DOHH2 (cell line): ENCODE data around the gene CSPG5.

ENCODE experiments used
- CTCF ChIP-seq: fragments of 200-600 bp; sonication (generic); IDR thresholded peaks from one replicate; pipeline ENCODE4 v1.5.1; 2014; ENCODE audit warnings: antibody characterized with exemption, mild to moderate bottlenecking, low read depth, low read length; ENCODE audit not compliant: poor library complexity, severe bottlenecking
- EZH2phosphoT487 ChIP-seq: fragments of 200-600 bp; sonication (generic); IDR thresholded peaks from 2 replicates; pipeline ENCODE4 v1.6.1; 2017; ENCODE audit warnings: borderline replicate concordance, mild to moderate bottlenecking, antibody characterized with exemption, low read length, moderate library complexity, mixed read lengths

DNA sequence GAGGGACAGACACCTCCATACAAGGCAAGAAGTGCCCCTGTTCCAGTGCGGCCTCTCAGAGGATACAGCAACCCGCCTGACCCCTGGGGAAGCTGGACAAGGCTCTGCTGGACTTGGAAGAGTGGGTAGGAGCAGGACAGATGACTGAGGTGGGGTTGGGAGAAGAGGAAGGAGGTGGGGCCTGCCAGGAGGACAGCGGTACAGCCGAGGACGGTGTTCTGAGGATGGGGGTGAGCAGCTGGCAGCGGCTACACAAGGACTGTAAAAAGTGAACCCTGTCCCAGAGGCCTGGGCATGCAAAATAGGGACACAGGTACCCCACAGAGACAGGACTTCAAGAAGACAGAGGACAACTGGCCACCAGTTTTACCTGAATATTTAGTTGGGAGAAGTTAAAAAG, 41.7 kb downstream of the CSPG5 start:
- TF ChIP-seq CTCF (no peak), EZH2phosphoT487 (no peak)
